Kidney (tissue), 14 donors: ENCODE results near the gene KIAA0513. TPM values are rescaled to one million over a fixed set of nuclear protein-coding genes. Genes with fewer than 3 reads are reported as not detected.

Experiments
- DNase-seq, 5 donors: peaks; one replicate each; pipeline ENCODE4 v3.0.0-alpha.2; 2013 to 2020
- FAIRE-seq: peaks from 2 replicates; lab custom pipeline; 2012; peaks lifted over from hg19 to GRCh38; lab: Jason Lieb, UNC
- H3K27ac ChIP-seq, 2 donors: one replicate each; pipeline ENCODE4 v1.7.0; 2013; ENCODE audit warnings: low read depth in 2 of 2, low read length in 2 of 2, inconsistent platforms in 1 of 2
- H3K27me3 ChIP-seq: one replicate; pipeline ENCODE4 v1.7.1; 2013; ENCODE audit warnings: low read length, inconsistent platforms; ENCODE audit not compliant: control insufficient read depth, insufficient read depth
- H3K36me3 ChIP-seq, 3 donors: one replicate each; pipeline versions ENCODE4 v1.7.0 to v1.7.1; 2013; ENCODE audit warnings: low read length in 3 of 3, control low read depth in 1 of 3, inconsistent platforms in 1 of 3; ENCODE audit not compliant: insufficient read depth in 3 of 3, control insufficient read depth in 2 of 3
- H3K4me1 ChIP-seq, 3 donors: one replicate each; pipeline versions ENCODE4 v1.7.0 to v1.7.1; 2013; ENCODE audit warnings: low read length in 3 of 3, inconsistent platforms in 1 of 3, low read depth in 1 of 3; ENCODE audit not compliant: control insufficient read depth in 2 of 3, insufficient read depth in 2 of 3
- H3K4me3 ChIP-seq, 3 donors: one replicate each; pipeline versions ENCODE4 v1.7.0 to v1.8.1; 2013; ENCODE audit warnings: low read length in 3 of 3, control low read depth in 1 of 3, inconsistent platforms in 1 of 3
- H3K9ac ChIP-seq, 3 donors: one replicate each; pipeline versions ENCODE4 v1.7.0 to v1.7.1; 2013; ENCODE audit warnings: low read length in 3 of 3, control low read depth in 1 of 3, inconsistent platforms in 1 of 3
- H3K9me3 ChIP-seq, 3 donors: one replicate each; pipeline versions ENCODE4 v1.7.0 to v1.7.1; 2013; ENCODE audit warnings: low read length in 3 of 3, control low read depth in 1 of 3, inconsistent platforms in 1 of 3; ENCODE audit not compliant: control insufficient read depth in 2 of 3, insufficient read depth in 1 of 3
- CTCF ChIP-seq: IDR thresholded peaks from 3 replicates; pipeline ENCODE4 v1.5.1; 2012; ENCODE audit warnings: mild to moderate bottlenecking, moderate library complexity, borderline replicate concordance; ENCODE audit not compliant: insufficient read depth; ENCODE audit errors: extremely low read depth
- intact Hi-C: fragments of 100-400 bp; cut with DNase I; formaldehyde crosslinking; loops from one replicate; pipeline ENCODE4 v1.11.1; 2022
- polyA plus RNA-seq: library from polyadenylated mRNA; stranded (reverse); fragments of 350-450 nt; fragmentation: Illumina TruSeq; extraction: RNeasy Lipid Tissue Mini Kit (QIAGEN cat#74804); gene quantifications from one replicate; pipeline ENCODE4 v1.2.3, GENCODE V29; 2014; ENCODE audit warnings: low read depth, low replicate concordance; ENCODE audit not compliant: insufficient read depth
- total RNA-seq: library from RNA; stranded (reverse); fragmentation: NEBNext Ultra II Directional; extraction: Animal tissue kit (Norgen Biotek cat#: 25700); gene quantifications from one replicate; pipeline ENCODE4 v1.2.1, GENCODE V29; 2021
- donor health status: control.
- donor health status: control.
- donor health status: control.
- donor health status: control.
- donor health status: control.
- donor health status: DM: yes; HTN: yes; CAD: no.
- donor health status: Normal renal cell carcinoma (clear cell type).

Gene KIAA0513
- total and polyA plus RNA-seq, 2 donors from 2014 or later: 2.6 to 19.2 TPM

- no peak for FAIRE-seq
Observed at GRCh38 chr16:85003076-85003475, 24.5 kb upstream of the KIAA0513 start.

GRCh38 chr16:85003725-85004586 is 23.6 kb upstream of the KIAA0513 start:
- Histone ChIP-seq H3K4me3 (no peak overlapping the region), H3K9me3 (no peaks in the 10 kb centered on the region), H3K9ac (no peak overlapping the region), H3K27ac (peak overlapping the region in 1 of 2 donors; percentile 30), H3K4me1 (peaks cover 3 to 38% (median 24%) of the 10 kb centered on the region in 3 donors), H3K36me3 (no peaks in the 10 kb centered on the region), H3K27me3 (no peaks in the 10 kb centered on the region)
- TF ChIP-seq CTCF: no peak
- intact Hi-C loops: no loop called here
- FAIRE-seq (no peak), DNase-seq (no peak)

More at GRCh38 chr16:85003076-85003475, 24.5 kb upstream of the KIAA0513 start:
- Histone ChIP-seq H3K27me3 (no peaks in the 10 kb centered on the region), H3K36me3 (no peaks in the 10 kb centered on the region), H3K9me3 (no peaks in the 10 kb centered on the region), H3K27ac (peak overlapping the region; percentile 47 to 53), H3K9ac (peak overlapping the region in 1 of 3 donors; percentile 31), H3K4me1 (peaks cover 3 to 35% (median 22%) of the 10 kb centered on the region in 3 donors), H3K4me3 (no peak overlapping the region)
- no peak for DNase-seq
- intact Hi-C loops: no loop called here
- no peak for TF ChIP-seq CTCF

GRCh38 chr16:85004587-85005205 is 22.9 kb upstream of the KIAA0513 start:
- intact Hi-C loops: no loop called here
- no peaks in the 10 kb centered on the region for H3K36me3 ChIP-seq
- H3K27me3 ChIP-seq: no peaks in the 10 kb centered on the region
- DNase-seq (no peak), FAIRE-seq (no peak)
- H3K27ac ChIP-seq: peak overlapping the region in 1 of 2 donors; percentile 9
- no peak overlapping the region for H3K9ac ChIP-seq
- TF ChIP-seq CTCF: no peak
- H3K4me3 ChIP-seq: no peak overlapping the region
- H3K4me1 ChIP-seq: peaks cover 3 to 38% (median 24%) of the 10 kb centered on the region in 3 donors
- no peaks in the 10 kb centered on the region for H3K9me3 ChIP-seq
